ENCODE data around the gene ACOXL.

- TF ChIP-seq, protein P1, sequence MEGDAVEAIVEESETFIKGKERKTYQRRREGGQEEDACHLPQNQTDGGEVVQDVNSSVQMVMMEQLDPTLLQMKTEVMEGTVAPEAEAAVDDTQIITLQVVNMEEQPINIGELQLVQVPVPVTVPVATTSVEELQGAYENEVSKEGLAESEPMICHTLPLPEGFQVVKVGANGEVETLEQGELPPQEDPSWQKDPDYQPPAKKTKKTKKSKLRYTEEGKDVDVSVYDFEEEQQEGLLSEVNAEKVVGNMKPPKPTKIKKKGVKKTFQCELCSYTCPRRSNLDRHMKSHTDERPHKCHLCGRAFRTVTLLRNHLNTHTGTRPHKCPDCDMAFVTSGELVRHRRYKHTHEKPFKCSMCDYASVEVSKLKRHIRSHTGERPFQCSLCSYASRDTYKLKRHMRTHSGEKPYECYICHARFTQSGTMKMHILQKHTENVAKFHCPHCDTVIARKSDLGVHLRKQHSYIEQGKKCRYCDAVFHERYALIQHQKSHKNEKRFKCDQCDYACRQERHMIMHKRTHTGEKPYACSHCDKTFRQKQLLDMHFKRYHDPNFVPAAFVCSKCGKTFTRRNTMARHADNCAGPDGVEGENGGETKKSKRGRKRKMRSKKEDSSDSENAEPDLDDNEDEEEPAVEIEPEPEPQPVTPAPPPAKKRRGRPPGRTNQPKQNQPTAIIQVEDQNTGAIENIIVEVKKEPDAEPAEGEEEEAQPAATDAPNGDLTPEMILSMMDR (IDR thresholded peaks at IDR 0.05) = no peak
- TF ChIP-seq POLR2AphosphoS5 (IDR thresholded peaks at IDR 0.05) (no peak), POLR2A (IDR thresholded peaks at IDR 0.05) (no peak)
Measured at GRCh38 chr2:110714452-110715224, 17.7 kb upstream of the ACOXL start.

Measured in transverse colon (tissue), 4 donors.